Pulmonary artery endothelial cell (primary cell): ENCODE results near the gene HIPK2. TPM values are rescaled to one million over a fixed set of nuclear protein-coding genes. Genes with fewer than 3 reads are reported as not detected.
"Not testable (repeated sequence)": the region's sequence is repeated elsewhere in the genome, so short reads cannot be mapped to it uniquely, and the experiment has no call there.

ENCODE experiments used
- DNase-seq: peaks from one replicate; pipeline ENCODE4 v3.0.0-alpha.2; 2011; ENCODE audit warnings: low read depth, low spot score
- total RNA-seq: library from RNA; depleted of rRNA; stranded (reverse); fragments of >200 nt; gene quantifications from 2 replicates; pipeline ENCODE4 v1.2.3, GENCODE V29; 2014

The HIPK2 gene
- total RNA-seq, 1 donor from 2014 or later: 10.6 TPM

- no peak for DNase-seq
Observed at GRCh38 chr7:139629392-139630082, 148.3 kb downstream of the HIPK2 start.

- DNase-seq: no peak
Observed at GRCh38 chr7:139627831-139628230, 150.0 kb downstream of the HIPK2 start.

GRCh38 chr7:139626817-139627216 is 151.0 kb downstream of the HIPK2 start:
- DNase-seq: no peak

GRCh38 chr7:139623518-139623917 is 154.3 kb downstream of the HIPK2 start:
- no peak for DNase-seq

GRCh38 chr7:139620676-139621344 is 157.0 kb downstream of the HIPK2 start:
- DNase-seq: no peak

GRCh38 chr7:139619367-139619657 is 158.5 kb downstream of the HIPK2 start:
- no peak for DNase-seq

GRCh38 chr7:139618482-139619366 is 159.1 kb downstream of the HIPK2 start:
- no peak for DNase-seq

GRCh38 chr7:139617074-139617473 is 160.7 kb downstream of the HIPK2 start:
- no peak for DNase-seq

- DNase-seq: no peak
Observed at GRCh38 chr7:139614886-139615285, 162.9 kb downstream of the HIPK2 start.

GRCh38 chr7:139613971-139614411 is 163.8 kb downstream of the HIPK2 start:
- DNase-seq: no peak

GRCh38 chr7:139611556-139611955 is 166.2 kb downstream of the HIPK2 start:
- DNase-seq: not testable (repeated sequence)

- DNase-seq: no peak
Observed at GRCh38 chr7:139610595-139610994, 167.2 kb downstream of the HIPK2 start.

- no peak for DNase-seq
Observed at GRCh38 chr7:139603896-139604295, 173.9 kb downstream of the HIPK2 start.

- DNase-seq: no peak
Observed at GRCh38 chr7:139603282-139603681, 174.5 kb downstream of the HIPK2 start.

- no peak for DNase-seq
Observed at GRCh38 chr7:139602143-139602722, 175.6 kb downstream of the HIPK2 start.

GRCh38 chr7:139601176-139601575 is 176.6 kb downstream of the HIPK2 start:
- DNase-seq: no peak

GRCh38 chr7:139600306-139600705 is 177.5 kb downstream of the HIPK2 start:
- no peak for DNase-seq

GRCh38 chr7:139598642-139599041 is 179.2 kb downstream of the HIPK2 start:
- DNase-seq: no peak

- no peak for DNase-seq
Observed at GRCh38 chr7:139597028-139597427, 180.8 kb downstream of the HIPK2 start.

GRCh38 chr7:139596626-139597025 is 181.2 kb downstream of the HIPK2 start:
- DNase-seq: no peak

- DNase-seq: no peak
Observed at GRCh38 chr7:139595806-139596205, 182.0 kb downstream of the HIPK2 start.

- DNase-seq: no peak
Observed at GRCh38 chr7:139594911-139595476, 182.8 kb downstream of the HIPK2 start.
